COLO668 (cell line): ENCODE data around the gene CLEC4M.
"Not testable (repeated sequence)": the region's sequence is repeated elsewhere in the genome, so short reads cannot be mapped to it uniquely, and the experiment has no call there.

Experiments used
- DNase-seq: peaks from one replicate; lab custom pipeline; 2025; ENCODE audit not compliant: unreplicated experiment; lab: John Stamatoyannopoulos, UW

The CLEC4M gene

GRCh38 chr19:7772752-7773291 is 9.8 kb downstream of the CLEC4M start:
- DNase-seq: no peak

DNA sequence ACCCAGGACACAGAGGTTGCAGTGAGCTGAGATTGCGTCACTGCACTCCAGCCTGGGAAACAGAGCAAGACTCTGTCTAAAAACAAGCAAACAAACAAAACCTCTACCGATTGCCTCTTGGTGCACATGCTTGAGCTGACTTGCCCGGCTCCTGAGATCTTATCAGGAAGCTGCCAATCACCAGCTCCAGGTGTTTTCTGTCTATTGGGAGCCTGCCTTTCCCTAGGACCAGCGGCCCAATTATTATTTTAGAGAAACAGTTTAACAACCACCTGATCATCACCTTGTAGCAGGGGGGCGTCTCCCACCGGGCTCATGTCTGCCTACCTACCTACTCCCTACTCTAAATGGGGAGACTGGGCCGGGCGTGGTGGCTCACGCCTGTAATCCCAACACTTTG is 10.8 kb downstream of the CLEC4M start:
- no peak for DNase-seq

- DNase-seq: no peak
These were observed 12.7 kb downstream of the CLEC4M start for GRCh38 chr19:7775761-7776160.

GRCh38 chr19:7778081-7778480 is 15.0 kb downstream of the CLEC4M start:
- no peak for DNase-seq

GRCh38 chr19:7779631-7780486 is 16.8 kb downstream of the CLEC4M start:
- DNase-seq: no peak

- DNase-seq: no peak
These were observed 18.1 kb downstream of the CLEC4M start for GRCh38 chr19:7781157-7781556.

GRCh38 chr19:7783991-7784423 is 21.0 kb downstream of the CLEC4M start:
- DNase-seq: no peak

- DNase-seq: no peak
These were observed 21.8 kb downstream of the CLEC4M start for GRCh38 chr19:7784856-7785255.

- no peak for DNase-seq
These were observed 24.1 kb downstream of the CLEC4M start for GRCh38 chr19:7787141-7787540.

- DNase-seq: no peak
These were observed 24.6 kb downstream of the CLEC4M start for GRCh38 chr19:7787602-7788177.

- no peak for DNase-seq
These were observed 25.3 kb downstream of the CLEC4M start for GRCh38 chr19:7788178-7788932.

DNA sequence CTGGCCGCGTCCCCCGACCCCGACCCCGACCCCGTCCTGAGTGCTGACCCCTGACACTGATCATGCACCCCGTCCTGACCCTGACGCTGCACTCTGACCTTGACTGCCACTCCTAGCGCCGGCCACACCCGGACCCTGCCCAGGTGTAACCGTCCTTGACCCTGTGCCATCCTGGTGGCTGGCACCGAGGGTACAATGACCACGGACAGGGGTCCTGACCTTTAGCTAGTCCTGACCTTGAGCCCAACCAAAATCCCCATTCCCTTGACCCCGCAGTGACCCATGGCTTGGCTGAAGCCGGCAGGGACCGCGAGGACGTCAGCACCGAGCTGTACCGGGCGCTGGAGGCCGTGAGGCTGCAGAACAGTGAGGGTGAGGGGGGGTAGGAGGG is 25.9 kb downstream of the CLEC4M start:
- DNase-seq: no peak

DNA sequence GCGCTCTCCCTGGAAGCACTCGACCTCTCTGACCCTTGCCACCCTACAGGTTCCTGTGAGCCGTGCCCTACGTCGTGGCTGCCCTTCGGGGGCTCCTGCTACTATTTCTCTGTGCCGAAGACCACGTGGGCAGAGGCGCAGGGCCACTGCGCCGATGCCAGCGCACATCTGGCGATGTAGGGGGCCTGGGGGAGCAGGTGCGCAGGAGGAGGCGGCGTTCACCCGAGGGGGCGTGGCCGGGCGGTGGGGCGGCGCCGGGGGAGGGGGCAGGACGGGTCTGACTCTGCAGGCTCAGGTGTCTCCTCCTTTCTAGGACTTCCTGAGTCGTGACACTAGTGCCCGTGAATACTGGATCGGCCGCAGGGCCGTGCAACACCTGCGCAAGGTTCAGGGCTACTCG is 26.4 kb downstream of the CLEC4M start:
- DNase-seq: no peak

GRCh38 chr19:7790416-7790815 is 27.4 kb downstream of the CLEC4M start:
- no peak for DNase-seq

GRCh38 chr19:7792281-7792680 is 29.2 kb downstream of the CLEC4M start:
- no peak for DNase-seq

DNA sequence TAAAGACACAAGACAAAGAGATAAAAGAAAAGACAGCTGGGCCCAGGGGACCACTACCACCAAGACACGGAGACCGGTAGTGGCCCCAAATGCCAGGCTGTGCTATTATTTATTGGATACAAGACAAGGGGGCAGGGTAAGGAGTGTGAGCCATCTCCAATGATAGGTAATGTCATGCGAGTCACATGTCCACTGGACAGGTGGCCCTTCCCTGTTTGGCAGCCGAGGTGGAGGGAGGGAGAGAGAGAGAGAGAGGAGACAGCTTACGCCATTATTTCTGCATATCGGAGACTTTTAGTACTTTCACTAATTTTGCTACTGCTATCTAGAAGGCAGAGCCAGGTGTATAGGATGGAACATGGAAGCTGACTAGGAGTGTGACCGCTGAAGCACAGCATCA is 29.7 kb downstream of the CLEC4M start:
- not testable (repeated sequence) for DNase-seq

DNA sequence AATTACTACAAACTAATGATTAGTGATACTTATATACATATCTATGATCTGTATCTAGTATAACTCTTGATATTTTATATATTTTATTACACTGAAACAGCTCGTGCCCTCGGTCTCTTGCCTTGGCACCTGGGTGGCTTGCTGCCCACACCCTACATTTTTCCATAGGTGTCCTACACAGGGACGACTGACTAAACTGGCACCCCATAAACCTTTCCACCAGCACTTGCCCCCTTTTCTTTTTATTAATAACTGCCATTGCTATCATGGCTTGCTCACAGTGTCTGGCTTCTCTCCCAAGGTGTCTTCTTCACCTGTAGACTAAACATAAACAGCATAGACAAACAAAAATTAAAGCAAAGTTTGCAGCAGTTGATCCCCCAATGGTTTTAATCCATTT is 30.4 kb downstream of the CLEC4M start:
- no peak for DNase-seq

GRCh38 chr19:7795555-7796161 is 32.6 kb downstream of the CLEC4M start:
- no peak for DNase-seq

GRCh38 chr19:7799640-7800355 is 36.8 kb downstream of the CLEC4M start:
- DNase-seq: peak; percentile 56

- DNase-seq: no peak
These were observed 38.1 kb downstream of the CLEC4M start for GRCh38 chr19:7801020-7801570.
